Measurements from ENCODE around the gene MS4A6A.

The MS4A6A gene

GRCh38 chr11:60127311-60127811 is 55.5 kb downstream of the MS4A6A start:
- no peak for DNase-seq

- no peak for DNase-seq
These were observed 56.8 kb downstream of the MS4A6A start for GRCh38 chr11:60125956-60126585.

GRCh38 chr11:60124802-60125432 is 58.0 kb downstream of the MS4A6A start:
- DNase-seq, result no peak
